ENCODE data around the gene RARG. TPM values are rescaled to one million over a fixed set of nuclear protein-coding genes. Genes with fewer than 3 reads are reported as not detected.

The RARG gene
- total and polyA plus RNA-seq, 2 donors: 30.5 to 37.8 TPM

- Histone ChIP-seq H3K4me3 (ENCODE audit: low read depth, low read length) (no peak overlapping the region), H3K4me1 (ENCODE audit: insufficient read depth) (no peaks in the 10 kb centered on the region), H3K36me3 (ENCODE audit: insufficient read depth) (no peaks in the 10 kb centered on the region), H3K27ac (ENCODE audit: low read depth) (peak overlapping the region; percentile 65)
- WGBS: 66% methylated on average over 10 of the region's 10 CpGs
- no peak for DNase-seq (ENCODE audit: extremely low spot score)
These were observed 6.9 kb downstream of the RARG start for GRCh38 chr12:53224897-53225634.

DNA sequence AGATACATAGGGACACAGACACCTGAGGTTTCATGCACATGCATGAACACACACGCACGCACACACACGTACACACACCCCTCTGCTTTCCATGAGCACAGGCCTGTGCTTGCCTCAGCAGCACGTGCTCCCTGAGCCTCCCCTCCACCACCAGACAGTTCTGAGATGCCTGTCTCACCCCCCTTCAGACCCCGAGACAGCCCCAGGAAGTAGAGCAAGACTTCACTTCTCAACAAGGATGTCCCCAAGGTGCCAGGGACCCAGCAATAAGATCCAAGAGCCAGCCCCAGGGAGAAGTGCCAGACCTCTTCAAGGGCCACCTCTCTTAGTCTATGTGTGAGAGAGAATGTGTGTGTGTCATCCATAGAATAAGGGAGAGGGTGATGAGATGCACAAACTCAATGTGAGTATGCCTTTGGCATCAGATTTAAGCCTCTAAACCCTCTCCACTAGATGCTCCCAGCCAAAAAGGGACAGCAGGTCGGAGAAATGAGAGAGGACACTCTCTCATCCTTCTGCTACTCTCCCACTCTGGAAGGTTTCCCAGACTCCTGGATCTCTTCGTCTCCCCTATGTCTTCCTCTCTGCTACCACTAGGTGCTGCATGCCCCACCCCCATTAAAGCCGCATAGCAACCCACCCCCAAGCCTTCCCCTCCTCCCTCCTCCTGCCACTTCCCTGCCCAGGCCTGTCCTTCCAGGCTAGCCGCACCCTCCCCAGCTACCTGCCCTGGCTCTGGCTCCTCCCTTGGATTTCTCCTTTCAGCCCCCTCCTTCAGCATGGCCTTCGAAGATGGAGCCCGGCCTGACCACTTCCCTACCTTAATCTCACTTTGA lies 7.7 kb downstream of the RARG start:
- Histone ChIP-seq H3K4me1 (ENCODE audit: insufficient read depth) (no peaks in the 10 kb centered on the region), H3K4me3 (ENCODE audit: low read depth, low read length) (no peak overlapping the region), H3K27ac (ENCODE audit: low read depth) (peak overlapping the region; percentile 65), H3K36me3 (ENCODE audit: insufficient read depth) (no peaks in the 10 kb centered on the region)
- no peak for DNase-seq (ENCODE audit: extremely low spot score)
- 49% methylated on average over 11 of the region's 11 CpGs for WGBS

GRCh38 chr12:53223389-53224060 lies 8.5 kb downstream of the RARG start:
- Histone ChIP-seq H3K4me1 (ENCODE audit: insufficient read depth) (no peaks in the 10 kb centered on the region), H3K27ac (ENCODE audit: low read depth) (peak overlapping the region; percentile 81), H3K36me3 (ENCODE audit: insufficient read depth) (no peaks in the 10 kb centered on the region), H3K4me3 (ENCODE audit: low read depth, low read length) (no peak overlapping the region)
- no peak for DNase-seq (ENCODE audit: extremely low spot score)
- whole genome bisulfite sequencing: 14% methylated on average over 16 of the region's 16 CpGs

- WGBS: 43% methylated on average over 4 of the region's 4 CpGs
- DNase-seq (ENCODE audit: extremely low spot score): no peak
- H3K4me1 ChIP-seq (ENCODE audit: insufficient read depth): no peaks in the 10 kb centered on the region
These were observed 9.2 kb downstream of the RARG start for GRCh38 chr12:53222806-53223261.

DNA sequence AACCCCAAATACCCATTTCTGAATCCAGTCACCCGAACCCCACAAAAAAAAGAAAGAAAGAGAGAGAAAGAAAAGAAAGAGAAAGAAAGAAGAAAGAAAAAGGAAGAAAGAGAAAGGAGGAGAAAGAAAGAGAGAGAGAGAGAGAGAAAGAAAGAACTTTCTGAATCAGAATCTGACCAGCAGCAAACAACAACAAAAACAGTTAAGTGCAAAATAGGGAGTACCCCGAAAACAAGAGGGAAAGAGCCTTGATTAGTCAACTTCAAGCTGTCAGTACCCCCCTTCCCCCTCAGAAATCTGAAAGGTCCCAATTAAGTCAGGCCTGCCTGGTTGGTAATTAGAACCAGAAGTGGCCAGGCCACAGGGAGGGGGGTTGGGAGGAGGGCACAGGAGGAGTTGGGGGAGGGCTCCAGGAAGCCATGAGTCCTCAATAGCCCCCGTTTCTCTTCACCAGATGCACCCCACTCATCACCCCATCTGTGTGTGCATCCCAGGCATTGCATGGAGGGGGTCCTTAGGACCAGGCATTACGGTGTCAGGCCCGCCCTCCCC lies 9.8 kb downstream of the RARG start:
- H3K27ac ChIP-seq (ENCODE audit: low read depth): peak overlapping the region; percentile 98
- no peaks in the 10 kb centered on the region for H3K4me1 ChIP-seq (ENCODE audit: insufficient read depth)
- no peak for DNase-seq (ENCODE audit: extremely low spot score)
- WGBS: 44% methylated on average over 5 of the region's 5 CpGs
- no peak overlapping the region for H3K4me3 ChIP-seq (ENCODE audit: low read depth, low read length)
- no peaks in the 10 kb centered on the region for H3K36me3 ChIP-seq (ENCODE audit: insufficient read depth)

More at GRCh38 chr12:53222806-53223261, 9.2 kb downstream of the RARG start:
- Histone ChIP-seq H3K36me3 (ENCODE audit: insufficient read depth) (no peaks in the 10 kb centered on the region), H3K27ac (ENCODE audit: low read depth) (peak overlapping the region; percentile 65), H3K4me3 (ENCODE audit: low read depth, low read length) (no peak overlapping the region)

- Histone ChIP-seq H3K36me3 (ENCODE audit: insufficient read depth) (no peaks in the 10 kb centered on the region), H3K4me3 (ENCODE audit: low read depth, low read length) (peak overlapping the region; percentile 82), H3K4me1 (ENCODE audit: insufficient read depth) (no peaks in the 10 kb centered on the region), H3K27ac (ENCODE audit: low read depth) (peak overlapping the region; percentile 98)
- WGBS: 1% methylated on average over 72 of the region's 72 CpGs
- no peak for DNase-seq (ENCODE audit: extremely low spot score)
These were observed 10.6 kb downstream of the RARG start for GRCh38 chr12:53221203-53222080.

- Histone ChIP-seq H3K36me3 (ENCODE audit: insufficient read depth) (no peaks in the 10 kb centered on the region), H3K4me3 (ENCODE audit: low read depth, low read length) (peak overlapping the region; percentile 82), H3K4me1 (ENCODE audit: insufficient read depth) (no peaks in the 10 kb centered on the region), H3K27ac (ENCODE audit: low read depth) (no peak overlapping the region)
- WGBS: under 1% methylated on average over 42 of the region's 42 CpGs
- DNase-seq (ENCODE audit: extremely low spot score): peak; percentile 74
These were observed 11.3 kb downstream of the RARG start for GRCh38 chr12:53220694-53221202.

DNA sequence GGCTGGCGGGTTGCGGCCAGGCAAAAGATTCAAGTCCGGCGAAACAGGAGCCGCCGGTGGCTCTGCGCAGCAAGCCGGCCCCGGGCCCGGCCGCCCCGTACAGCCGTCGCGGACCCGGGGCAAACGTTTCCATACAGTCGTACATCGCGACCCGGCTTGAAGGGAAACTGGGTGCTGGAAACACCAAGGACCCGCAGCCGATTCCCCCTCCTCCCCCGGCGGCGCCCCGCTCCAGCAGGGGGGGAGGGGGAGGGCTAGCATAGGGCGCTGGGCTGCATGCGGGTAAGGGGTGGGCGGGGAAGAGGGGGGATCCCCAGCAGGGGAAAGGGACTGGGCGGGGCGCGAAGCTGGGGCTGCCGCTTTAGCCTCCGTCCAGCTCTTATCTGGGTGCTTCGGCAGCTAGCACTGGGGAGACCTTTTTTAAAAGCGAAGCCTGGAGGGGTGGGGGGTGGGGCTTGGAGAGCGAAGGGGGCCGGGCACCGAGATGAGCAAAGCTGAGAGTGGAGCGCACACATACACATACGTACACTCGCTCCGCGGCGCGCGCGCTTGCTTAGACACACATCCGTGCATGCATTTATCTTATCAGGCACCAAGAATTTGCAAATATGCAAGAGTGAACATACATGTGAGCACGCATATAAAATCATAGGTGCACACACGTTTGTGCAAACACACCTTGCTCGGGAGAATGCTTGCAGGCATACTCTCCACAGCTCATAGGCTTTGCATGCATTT lies 11.9 kb downstream of the RARG start:
- no peaks in the 10 kb centered on the region for H3K4me1 ChIP-seq (ENCODE audit: insufficient read depth)

GRCh38 chr12:53219292-53219955 lies 12.6 kb downstream of the RARG start:
- H3K4me1 ChIP-seq (ENCODE audit: insufficient read depth): no peaks in the 10 kb centered on the region
- 3% methylated on average over 27 of the region's 27 CpGs for WGBS
- DNase-seq (ENCODE audit: extremely low spot score): no peak

More for the DNA sequence above, 11.9 kb downstream of the RARG start:
- H3K27ac ChIP-seq (ENCODE audit: low read depth): peak overlapping the region; percentile 42
- under 1% methylated on average over 51 of the region's 53 CpGs for WGBS
- H3K36me3 ChIP-seq (ENCODE audit: insufficient read depth): peaks cover under 1% of the 10 kb centered on the region
- H3K4me3 ChIP-seq (ENCODE audit: low read depth, low read length): peak overlapping the region; percentile 82
- DNase-seq (ENCODE audit: extremely low spot score): no peak

DNA sequence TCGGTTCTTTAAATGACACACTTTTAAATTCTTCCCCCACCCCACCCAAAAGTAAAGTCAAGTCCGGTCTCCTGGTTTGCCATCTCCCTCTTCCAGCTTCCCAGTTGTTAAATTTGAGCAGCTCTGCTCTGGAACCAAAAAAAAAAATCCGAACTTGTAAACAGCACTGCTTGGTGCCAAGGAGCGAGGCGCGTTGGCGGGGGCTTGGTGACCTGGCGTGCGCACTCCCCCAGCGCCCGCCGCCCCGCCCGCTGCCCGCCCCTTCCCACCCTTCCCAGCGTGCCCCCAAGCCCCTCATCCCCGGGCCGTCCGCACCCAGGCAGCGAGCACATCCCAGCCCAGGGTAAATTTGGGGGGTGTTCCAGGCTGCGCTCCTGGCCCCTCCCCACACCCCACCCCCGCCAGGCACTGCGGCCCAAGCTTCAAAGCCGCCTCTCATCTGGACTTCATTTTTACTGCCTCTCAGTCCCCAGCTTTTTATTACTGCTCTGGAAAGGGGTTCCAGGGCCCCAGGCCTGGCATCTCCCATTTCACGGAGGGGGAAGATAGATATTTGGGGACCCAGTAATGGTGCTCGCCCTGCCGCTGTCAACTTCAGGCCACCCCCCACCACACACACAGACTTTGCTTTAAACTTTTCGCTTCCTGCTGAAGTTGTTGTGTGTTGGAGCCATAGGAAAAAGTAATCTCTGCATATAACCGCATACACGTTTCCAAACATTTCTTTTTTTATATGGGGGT lies 13.3 kb downstream of the RARG start:
- H3K4me1 ChIP-seq (ENCODE audit: insufficient read depth): no peaks in the 10 kb centered on the region
- peak overlapping the region; percentile 44 for H3K27ac ChIP-seq (ENCODE audit: low read depth)
- WGBS: 9% methylated on average over 30 of the region's 30 CpGs

More at GRCh38 chr12:53219292-53219955, 12.6 kb downstream of the RARG start:
- H3K4me3 ChIP-seq (ENCODE audit: low read depth, low read length): peak overlapping the region; percentile 82
- peak overlapping the region; percentile 42 for H3K27ac ChIP-seq (ENCODE audit: low read depth)
- peaks cover 4% of the 10 kb centered on the region for H3K36me3 ChIP-seq (ENCODE audit: insufficient read depth)

GRCh38 chr12:53217931-53218307 lies 14.1 kb downstream of the RARG start:
- H3K4me3 ChIP-seq (ENCODE audit: low read depth, low read length): peak overlapping the region; percentile 82
- 36% methylated on average over 3 of the region's 3 CpGs for WGBS

More for the DNA sequence above, 13.3 kb downstream of the RARG start:
- H3K4me3 ChIP-seq (ENCODE audit: low read depth, low read length): peak overlapping the region; percentile 82
- H3K36me3 ChIP-seq (ENCODE audit: insufficient read depth): peaks cover 4% of the 10 kb centered on the region
- DNase-seq (ENCODE audit: extremely low spot score): no peak

More at GRCh38 chr12:53217931-53218307, 14.1 kb downstream of the RARG start:
- no peak for DNase-seq (ENCODE audit: extremely low spot score)
- H3K4me1 ChIP-seq (ENCODE audit: insufficient read depth): no peaks in the 10 kb centered on the region
- peaks cover 4% of the 10 kb centered on the region for H3K36me3 ChIP-seq (ENCODE audit: insufficient read depth)
- H3K27ac ChIP-seq (ENCODE audit: low read depth): peak overlapping the region; percentile 76

All from urinary bladder (tissue), 4 donors.